ENCODE data around the gene LCOR. TPM values are rescaled to one million over a fixed set of nuclear protein-coding genes. Genes with fewer than 3 reads are reported as not detected.

Gene LCOR
- total RNA-seq (10 to 100 TPM; 28.3 to 68.4 TPM), polyA plus RNA-seq (1 to 10 TPM; 3.3 to 7.4 TPM)
- long read RNA-seq, donor 1, full-length matches to known transcripts, result 9 of 9 reads
- long read RNA-seq, donor 1, partial matches to known transcripts, result 0 of 9 reads
- long read RNA-seq, donor 1, other reads (novel, unspliced or antisense), result 0 of 9 reads
- long read RNA-seq, donor 2, full-length matches to known transcripts, result 1 of 1 reads
- long read RNA-seq, donor 2, partial matches to known transcripts, result 0 of 1 reads
- long read RNA-seq, donor 2, other reads (novel, unspliced or antisense), result 0 of 1 reads
- long read RNA-seq, donor 3, full-length matches to known transcripts, result 9 of 9 reads
- long read RNA-seq, donor 3, partial matches to known transcripts, result 0 of 9 reads
- long read RNA-seq, donor 3, other reads (novel, unspliced or antisense), result 0 of 9 reads
- long read RNA-seq, donor 4, full-length matches to known transcripts, result 7 of 7 reads
- long read RNA-seq, donor 4, partial matches to known transcripts, result 0 of 7 reads
- long read RNA-seq, donor 4, other reads (novel, unspliced or antisense), result 0 of 7 reads
- long read RNA-seq, donor 5, full-length matches to known transcripts, result 16 of 16 reads
- long read RNA-seq, donor 5, partial matches to known transcripts, result 0 of 16 reads
- long read RNA-seq, donor 5, other reads (novel, unspliced or antisense), result 0 of 16 reads

DNA sequence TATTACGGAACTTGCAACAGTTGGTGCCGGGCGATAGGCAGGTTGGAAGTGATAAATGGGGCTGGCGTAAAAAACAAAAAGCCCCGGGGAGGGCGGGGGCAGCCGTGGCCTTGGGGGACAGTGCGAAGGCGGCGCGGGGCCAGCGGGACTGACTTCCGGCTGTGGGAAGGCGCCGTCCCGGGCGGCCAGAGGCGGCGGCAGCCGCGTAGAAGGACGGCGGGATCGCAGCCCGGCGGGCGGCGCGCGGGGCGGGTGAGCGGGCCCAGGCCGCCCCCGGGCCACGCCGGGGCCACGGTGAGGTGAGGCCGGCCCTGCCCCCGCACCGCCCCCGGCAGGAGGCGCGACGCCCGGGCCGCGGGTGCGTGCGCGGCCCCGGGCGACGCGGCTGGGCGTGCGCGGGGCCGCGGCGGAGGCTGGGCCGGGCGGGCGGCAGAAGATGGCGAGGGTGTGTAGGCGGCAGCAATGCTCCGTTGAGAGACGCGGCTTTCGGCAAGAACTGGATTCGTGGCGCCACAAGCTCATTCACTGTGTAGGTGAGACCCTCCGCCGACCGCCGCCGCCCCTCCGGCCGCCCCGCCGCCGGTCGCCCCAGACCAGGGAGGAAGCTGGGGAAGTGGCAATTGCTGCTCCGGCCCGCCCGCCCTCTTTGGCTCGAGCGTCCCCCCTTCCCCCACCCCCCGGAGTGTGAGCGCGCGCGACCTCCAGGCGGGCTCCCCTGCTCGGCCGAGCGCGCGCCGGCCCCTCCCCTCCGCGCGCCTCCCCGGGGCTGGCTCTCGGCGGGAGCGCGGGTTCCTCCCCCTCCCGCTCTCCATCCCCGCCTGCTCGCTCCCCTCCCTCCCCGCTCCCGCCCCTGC, at the start of gene LCOR:
Gene LCOR, plus strand, starts transcription at position 432 of the 854 bp plus-strand sequence. CDS start 116,760 bp downstream, outside the sequence.
- Histone ChIP-seq H3K9me3 (ENCODE audit: control insufficient read depth in 4 of 4, insufficient read depth in 3 of 4, low read length in 3 of 4) (no peaks in the 10 kb centered on the region), H3K4me3 (peak within 1 kb of the TSS; percentile 96), H3K36me3 (ENCODE audit: control insufficient read depth in 4 of 4, insufficient read depth in 4 of 4, low read length in 4 of 4) (no peaks in the 10 kb centered on the region), H3K27ac (ENCODE audit: low read depth in 1 of 2, low read length in 1 of 2) (peak within 1 kb of the TSS; percentile 96), H3K4me1 (ENCODE audit: control insufficient read depth in 5 of 5, insufficient read depth in 5 of 5, low read length in 5 of 5) (peaks cover 0 to 19% (median 6%) of the 10 kb centered on the region in 5 donors), H3K9ac (ENCODE audit: insufficient read depth in 1 of 2, low read length in 2 of 2) (peak within 1 kb of the TSS; percentile 21 to 71), H3K27me3 (ENCODE audit: control insufficient read depth in 3 of 3, insufficient read depth in 3 of 3, low read length in 2 of 3) (no peaks in the 10 kb centered on the region)
- ATAC-seq (ENCODE audit: insufficient read depth, low FRiP score) (peak; percentile 84), DNase-seq (peak; percentile 94 to 98 (median 94))
- 0 to 1% methylated on average over 68 to 112 of the region's 112 CpGs for WGBS, 2 donors
- TF ChIP-seq, protein P1, sequence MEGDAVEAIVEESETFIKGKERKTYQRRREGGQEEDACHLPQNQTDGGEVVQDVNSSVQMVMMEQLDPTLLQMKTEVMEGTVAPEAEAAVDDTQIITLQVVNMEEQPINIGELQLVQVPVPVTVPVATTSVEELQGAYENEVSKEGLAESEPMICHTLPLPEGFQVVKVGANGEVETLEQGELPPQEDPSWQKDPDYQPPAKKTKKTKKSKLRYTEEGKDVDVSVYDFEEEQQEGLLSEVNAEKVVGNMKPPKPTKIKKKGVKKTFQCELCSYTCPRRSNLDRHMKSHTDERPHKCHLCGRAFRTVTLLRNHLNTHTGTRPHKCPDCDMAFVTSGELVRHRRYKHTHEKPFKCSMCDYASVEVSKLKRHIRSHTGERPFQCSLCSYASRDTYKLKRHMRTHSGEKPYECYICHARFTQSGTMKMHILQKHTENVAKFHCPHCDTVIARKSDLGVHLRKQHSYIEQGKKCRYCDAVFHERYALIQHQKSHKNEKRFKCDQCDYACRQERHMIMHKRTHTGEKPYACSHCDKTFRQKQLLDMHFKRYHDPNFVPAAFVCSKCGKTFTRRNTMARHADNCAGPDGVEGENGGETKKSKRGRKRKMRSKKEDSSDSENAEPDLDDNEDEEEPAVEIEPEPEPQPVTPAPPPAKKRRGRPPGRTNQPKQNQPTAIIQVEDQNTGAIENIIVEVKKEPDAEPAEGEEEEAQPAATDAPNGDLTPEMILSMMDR (IDR thresholded peaks at IDR 0.05; ENCODE audit: control extremely low read depth, extremely low read depth), result no peak

DNA sequence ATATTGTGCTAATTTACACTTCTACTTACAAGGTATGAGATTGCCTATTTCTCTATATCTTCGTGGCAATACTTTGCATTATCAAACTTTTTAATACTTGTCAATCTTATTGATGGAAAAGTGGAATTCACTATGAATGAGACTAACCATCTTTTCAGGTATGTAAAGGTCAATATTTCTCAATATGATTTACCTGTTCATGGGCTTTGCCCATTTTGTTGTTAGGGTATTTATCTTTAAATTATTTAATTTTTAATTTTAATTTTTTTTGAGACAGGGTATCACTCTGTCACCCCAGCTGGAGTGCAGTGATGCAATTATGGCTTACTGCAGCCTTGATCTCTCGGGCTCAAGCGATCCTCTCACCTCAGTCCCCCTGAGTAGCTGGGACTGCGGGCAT, 47.8 kb upstream of the LCOR start:
- Histone ChIP-seq H3K4me1 (ENCODE audit: control insufficient read depth in 5 of 5, insufficient read depth in 5 of 5, low read length in 5 of 5) (no peaks in the 10 kb centered on the region), H3K36me3 (ENCODE audit: control insufficient read depth in 4 of 4, insufficient read depth in 4 of 4, low read length in 4 of 4) (no peaks in the 10 kb centered on the region), H3K27me3 (ENCODE audit: control insufficient read depth in 3 of 3, insufficient read depth in 3 of 3, low read length in 2 of 3) (no peaks in the 10 kb centered on the region), H3K27ac (ENCODE audit: low read depth in 1 of 2, low read length in 1 of 2) (no peak overlapping the region), H3K9ac (ENCODE audit: insufficient read depth in 1 of 2, low read length in 2 of 2) (no peak overlapping the region), H3K9me3 (ENCODE audit: control insufficient read depth in 4 of 4, insufficient read depth in 3 of 4, low read length in 3 of 4) (peaks cover 0 to 2% (median 0%) of the 10 kb centered on the region in 4 donors), H3K4me3 (no peak overlapping the region)
- WGBS, 2 donors, result 96 to 97% methylated on average over 4 of the region's 4 CpGs
- DNase-seq (no peak), ATAC-seq (ENCODE audit: insufficient read depth, low FRiP score) (no peak)
- TF ChIP-seq, protein P1 (IDR thresholded peaks at IDR 0.05; ENCODE audit: control extremely low read depth, extremely low read depth), result no peak

DNA sequence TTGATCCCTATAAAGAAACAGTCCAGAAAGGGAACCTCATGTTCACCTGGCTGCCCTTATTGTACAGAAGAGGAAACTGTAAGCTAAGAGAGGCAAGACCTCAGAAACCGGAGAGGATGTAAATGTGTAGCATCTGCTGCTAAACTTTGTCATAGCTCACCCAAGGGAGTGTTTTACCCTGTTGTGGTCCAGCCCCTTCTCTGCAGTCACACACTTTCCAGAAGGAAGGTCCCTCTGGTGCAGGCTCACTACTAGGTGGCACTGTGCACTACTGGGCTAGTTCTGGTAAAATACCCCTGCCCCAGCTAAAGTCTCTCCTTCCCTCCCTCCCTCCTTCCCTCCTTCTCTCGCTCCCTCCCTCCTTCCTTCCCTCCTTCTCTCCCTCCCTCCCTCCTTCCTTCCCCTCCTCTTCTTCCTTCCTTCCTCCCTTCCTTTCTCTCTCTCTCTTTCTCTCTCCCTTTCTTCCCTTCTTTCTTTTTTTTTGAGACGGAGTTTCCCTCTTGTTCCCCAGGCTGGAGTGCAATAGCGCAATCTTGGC, 42.5 kb upstream of the LCOR start:
- ATAC-seq (ENCODE audit: insufficient read depth, low FRiP score), result no peak
- Histone ChIP-seq H3K9ac (ENCODE audit: insufficient read depth in 1 of 2, low read length in 2 of 2) (no peak overlapping the region), H3K27ac (ENCODE audit: low read depth in 1 of 2, low read length in 1 of 2) (no peak overlapping the region), H3K9me3 (ENCODE audit: control insufficient read depth in 4 of 4, insufficient read depth in 3 of 4, low read length in 3 of 4) (no peaks in the 10 kb centered on the region), H3K4me3 (no peak overlapping the region), H3K27me3 (ENCODE audit: control insufficient read depth in 3 of 3, insufficient read depth in 3 of 3, low read length in 2 of 3) (peaks cover 0 to 2% (median 0%) of the 10 kb centered on the region in 3 donors), H3K4me1 (ENCODE audit: control insufficient read depth in 5 of 5, insufficient read depth in 5 of 5, low read length in 5 of 5) (no peaks in the 10 kb centered on the region), H3K36me3 (ENCODE audit: control insufficient read depth in 4 of 4, insufficient read depth in 4 of 4, low read length in 4 of 4) (no peaks in the 10 kb centered on the region)
- DNase-seq, result no peak
- TF ChIP-seq, protein P1 (IDR thresholded peaks at IDR 0.05; ENCODE audit: control extremely low read depth, extremely low read depth), result no peak
- WGBS, 2 donors, result 43 to 51% methylated on average over 4 of the region's 4 CpGs

Measured in lung (tissue), 16 donors.